ENCODE measurements around the gene ALOX15. TPM values are rescaled to one million over a fixed set of nuclear protein-coding genes. Genes with fewer than 3 reads are reported as not detected.

ALOX15 gene
- total and polyA plus RNA-seq, 4 donors = not detected

DNA sequence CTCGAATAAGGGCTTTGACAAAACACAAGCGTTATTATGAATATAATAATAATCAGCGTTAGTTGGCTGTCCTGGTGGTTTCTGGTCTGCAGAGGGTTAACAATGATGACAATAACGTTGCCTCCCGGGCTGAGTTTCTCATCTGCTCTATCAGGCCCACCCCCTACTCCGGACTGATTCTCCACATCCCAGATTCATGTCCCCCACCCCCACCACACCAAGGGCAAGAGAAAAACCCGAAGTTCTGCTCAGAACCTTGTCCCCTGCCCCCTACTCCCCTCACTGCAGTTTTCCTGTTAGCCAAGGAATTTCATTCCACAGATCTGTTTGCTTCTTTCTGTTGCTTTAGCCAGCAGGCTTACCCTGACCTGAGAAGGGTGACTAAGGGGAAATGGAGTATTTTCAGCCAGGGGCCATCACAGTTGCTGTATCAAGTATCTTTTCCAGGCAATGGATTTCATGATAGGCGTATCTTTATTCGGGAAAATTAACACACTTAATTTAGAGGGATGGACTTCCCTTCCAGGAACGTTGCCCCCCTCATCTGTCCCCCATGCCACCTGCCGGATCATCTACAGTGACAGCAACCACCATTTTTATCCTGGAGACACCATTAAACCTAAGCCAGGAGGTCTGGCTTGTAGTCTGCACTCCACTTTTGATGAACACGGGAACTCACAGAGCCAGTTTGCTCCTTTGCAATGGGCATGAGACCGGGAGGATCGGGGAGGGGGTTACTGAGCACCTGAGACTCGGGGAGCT, 23.7 kb downstream of the ALOX15 start:
- H3K9me3 ChIP-seq (ENCODE audit: control insufficient read depth, low read length) = peaks cover 5% of the 10 kb centered on the region
- no peak overlapping the region for H3K4me3 ChIP-seq (ENCODE audit: low read length in 2 of 2)
- no peaks in the 10 kb centered on the region for H3K4me1 ChIP-seq (ENCODE audit: control insufficient read depth in 1 of 2, insufficient read depth in 2 of 2, low read length in 2 of 2)
- ATAC-seq (ENCODE audit: low FRiP score) = no peak
- intact Hi-C loops (cut with DNase I) = no loop called here
- no peaks in the 10 kb centered on the region for H3K36me3 ChIP-seq (ENCODE audit: control insufficient read depth in 1 of 2, insufficient read depth in 2 of 2, low read length in 1 of 2)
- peak in 1 of 2 donors; percentile 30 for DNase-seq
- no peak overlapping the region for H3K27ac ChIP-seq (ENCODE audit: low read depth in 1 of 2, low read length in 2 of 2)
- 56% methylated on average over 15 of the region's 15 CpGs for WGBS, 2 donors
- no peaks in the 10 kb centered on the region for H3K27me3 ChIP-seq (ENCODE audit: control insufficient read depth in 1 of 2, insufficient read depth in 2 of 2, low read length in 1 of 2)

- DNase-seq (peak in 1 of 2 donors; percentile 56), ATAC-seq (ENCODE audit: low FRiP score) (no peak)
- intact Hi-C loops (cut with DNase I) = no loop called here
- H3K4me1 ChIP-seq (ENCODE audit: control insufficient read depth in 1 of 2, insufficient read depth in 2 of 2, low read length in 2 of 2) = no peaks in the 10 kb centered on the region
- WGBS, 2 donors = 78 to 81% methylated on average over 17 of the region's 17 CpGs
- H3K27ac ChIP-seq (ENCODE audit: low read depth in 1 of 2, low read length in 2 of 2) = no peak overlapping the region
- H3K9me3 ChIP-seq (ENCODE audit: control insufficient read depth, low read length) = peaks cover 5% of the 10 kb centered on the region
- no peaks in the 10 kb centered on the region for H3K36me3 ChIP-seq (ENCODE audit: control insufficient read depth in 1 of 2, insufficient read depth in 2 of 2, low read length in 1 of 2)
- H3K27me3 ChIP-seq (ENCODE audit: control insufficient read depth in 1 of 2, insufficient read depth in 2 of 2, low read length in 1 of 2) = no peaks in the 10 kb centered on the region
- no peak overlapping the region for H3K4me3 ChIP-seq (ENCODE audit: low read length in 2 of 2)
Observed at GRCh38 chr17:4617090-4617489, 24.4 kb downstream of the ALOX15 start.

DNA sequence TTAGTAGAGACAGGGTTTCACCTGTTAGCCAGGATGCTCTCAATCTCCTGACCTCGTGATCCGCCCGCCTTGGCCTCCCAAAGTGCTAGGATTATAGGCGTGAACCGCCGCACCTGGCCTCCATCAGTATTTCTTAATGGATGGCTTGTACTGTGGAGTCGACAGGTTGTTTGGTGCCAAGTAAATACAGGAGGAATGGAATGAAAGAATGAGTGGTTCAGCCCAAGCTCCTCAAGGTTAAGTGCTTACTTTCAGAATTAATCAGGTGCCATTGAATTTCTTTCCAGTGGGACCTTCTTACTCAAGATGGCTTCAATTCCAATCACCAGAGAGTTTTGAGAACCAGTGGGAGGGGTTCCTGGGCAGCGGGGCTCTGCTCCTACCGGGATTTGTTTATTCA, 25.0 kb downstream of the ALOX15 start:
- intact Hi-C loops (cut with DNase I) = no loop called here
- H3K36me3 ChIP-seq (ENCODE audit: control insufficient read depth in 1 of 2, insufficient read depth in 2 of 2, low read length in 1 of 2) = no peaks in the 10 kb centered on the region
- ATAC-seq (ENCODE audit: low FRiP score) (no peak), DNase-seq (peak in 1 of 2 donors; percentile 22)
- no peaks in the 10 kb centered on the region for H3K27me3 ChIP-seq (ENCODE audit: control insufficient read depth in 1 of 2, insufficient read depth in 2 of 2, low read length in 1 of 2)
- peaks cover 1% of the 10 kb centered on the region for H3K9me3 ChIP-seq (ENCODE audit: control insufficient read depth, low read length)
- 70 to 73% methylated on average over 9 of the region's 9 CpGs for WGBS, 2 donors
- H3K27ac ChIP-seq (ENCODE audit: low read depth in 1 of 2, low read length in 2 of 2) = no peak overlapping the region
- no peak overlapping the region for H3K4me3 ChIP-seq (ENCODE audit: low read length in 2 of 2)
- no peaks in the 10 kb centered on the region for H3K4me1 ChIP-seq (ENCODE audit: control insufficient read depth in 1 of 2, insufficient read depth in 2 of 2, low read length in 2 of 2)

DNA sequence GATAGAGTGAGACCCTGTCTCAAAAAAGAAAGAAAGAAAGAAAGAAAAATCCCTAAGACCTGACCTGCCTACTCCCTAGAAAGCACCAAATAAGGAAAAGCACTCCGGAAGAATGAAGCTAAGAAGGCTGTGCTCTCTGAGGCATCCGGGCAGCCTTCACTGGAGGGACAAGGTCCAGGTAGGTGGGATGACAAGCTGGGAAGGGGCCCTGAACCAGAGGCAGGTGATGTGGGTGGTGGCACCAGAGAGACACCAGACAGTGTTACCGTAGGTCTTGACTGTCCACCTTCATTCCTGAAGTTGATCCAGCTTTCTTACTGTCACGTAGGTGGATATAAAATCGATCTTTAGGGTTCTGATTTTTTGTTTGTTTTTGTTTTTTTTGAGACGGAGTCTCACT, 30.8 kb downstream of the ALOX15 start:
- no peak for DNase-seq
- intact Hi-C loops (cut with DNase I) = no loop called here
- H3K27me3 ChIP-seq (ENCODE audit: control insufficient read depth in 1 of 2, insufficient read depth in 2 of 2, low read length in 1 of 2) = no peaks in the 10 kb centered on the region
- no peaks in the 10 kb centered on the region for H3K36me3 ChIP-seq (ENCODE audit: control insufficient read depth in 1 of 2, insufficient read depth in 2 of 2, low read length in 1 of 2)
- WGBS, 2 donors = 73 to 76% methylated on average over 6 of the region's 6 CpGs
- H3K9me3 ChIP-seq (ENCODE audit: control insufficient read depth, low read length) = no peaks in the 10 kb centered on the region
- no peak for ATAC-seq (ENCODE audit: low FRiP score)
- no peak overlapping the region for H3K4me3 ChIP-seq (ENCODE audit: low read length in 2 of 2)
- H3K4me1 ChIP-seq (ENCODE audit: control insufficient read depth in 1 of 2, insufficient read depth in 2 of 2, low read length in 2 of 2) = no peaks in the 10 kb centered on the region
- no peak overlapping the region for H3K27ac ChIP-seq (ENCODE audit: low read depth in 1 of 2, low read length in 2 of 2)

- ATAC-seq (ENCODE audit: low FRiP score) = no peak
- 91 to 96% methylated on average over 5 of the region's 5 CpGs for WGBS, 2 donors
Observed at GRCh38 chr17:4610162-4610561, 31.3 kb downstream of the ALOX15 start.

DNA sequence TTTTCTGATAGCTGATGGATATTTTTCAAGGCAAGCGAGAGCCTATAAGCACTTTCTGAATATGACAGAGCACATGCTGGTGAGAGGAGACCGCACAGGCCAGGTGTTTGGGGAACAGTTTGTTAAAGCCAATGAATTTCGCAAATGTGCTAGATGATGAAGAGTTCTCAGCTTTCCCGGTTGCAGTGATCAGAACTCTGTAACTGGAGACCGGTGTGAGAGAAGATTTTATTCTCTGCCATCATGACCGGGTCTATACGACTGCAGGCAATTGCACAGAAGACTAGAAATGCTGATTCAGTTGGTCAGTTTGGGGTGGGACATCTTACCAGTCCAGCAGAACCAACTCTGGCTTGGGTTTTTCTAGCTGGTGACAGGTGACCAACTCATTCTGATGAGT, 31.7 kb downstream of the ALOX15 start:
- no peaks in the 10 kb centered on the region for H3K27me3 ChIP-seq (ENCODE audit: control insufficient read depth in 1 of 2, insufficient read depth in 2 of 2, low read length in 1 of 2)
- 92 to 93% methylated on average over 7 of the region's 7 CpGs for WGBS, 2 donors
- intact Hi-C loops (cut with DNase I) = no loop called here
- H3K4me3 ChIP-seq (ENCODE audit: low read length in 2 of 2) = no peak overlapping the region
- DNase-seq (peak in 1 of 2 donors; percentile 21), ATAC-seq (ENCODE audit: low FRiP score) (no peak)
- H3K36me3 ChIP-seq (ENCODE audit: control insufficient read depth in 1 of 2, insufficient read depth in 2 of 2, low read length in 1 of 2) = no peaks in the 10 kb centered on the region
- H3K27ac ChIP-seq (ENCODE audit: low read depth in 1 of 2, low read length in 2 of 2) = no peak overlapping the region
- H3K4me1 ChIP-seq (ENCODE audit: control insufficient read depth in 1 of 2, insufficient read depth in 2 of 2, low read length in 2 of 2) = no peaks in the 10 kb centered on the region
- H3K9me3 ChIP-seq (ENCODE audit: control insufficient read depth, low read length) = no peaks in the 10 kb centered on the region

More at GRCh38 chr17:4610162-4610561, 31.3 kb downstream of the ALOX15 start:
- Histone ChIP-seq H3K9me3 (ENCODE audit: control insufficient read depth, low read length) (no peaks in the 10 kb centered on the region), H3K36me3 (ENCODE audit: control insufficient read depth in 1 of 2, insufficient read depth in 2 of 2, low read length in 1 of 2) (no peaks in the 10 kb centered on the region), H3K4me3 (ENCODE audit: low read length in 2 of 2) (no peak overlapping the region), H3K4me1 (ENCODE audit: control insufficient read depth in 1 of 2, insufficient read depth in 2 of 2, low read length in 2 of 2) (no peaks in the 10 kb centered on the region), H3K27me3 (ENCODE audit: control insufficient read depth in 1 of 2, insufficient read depth in 2 of 2, low read length in 1 of 2) (no peaks in the 10 kb centered on the region), H3K27ac (ENCODE audit: low read depth in 1 of 2, low read length in 2 of 2) (no peak overlapping the region)
- intact Hi-C loops (cut with DNase I) = no loop called here
- no peak for DNase-seq

DNA sequence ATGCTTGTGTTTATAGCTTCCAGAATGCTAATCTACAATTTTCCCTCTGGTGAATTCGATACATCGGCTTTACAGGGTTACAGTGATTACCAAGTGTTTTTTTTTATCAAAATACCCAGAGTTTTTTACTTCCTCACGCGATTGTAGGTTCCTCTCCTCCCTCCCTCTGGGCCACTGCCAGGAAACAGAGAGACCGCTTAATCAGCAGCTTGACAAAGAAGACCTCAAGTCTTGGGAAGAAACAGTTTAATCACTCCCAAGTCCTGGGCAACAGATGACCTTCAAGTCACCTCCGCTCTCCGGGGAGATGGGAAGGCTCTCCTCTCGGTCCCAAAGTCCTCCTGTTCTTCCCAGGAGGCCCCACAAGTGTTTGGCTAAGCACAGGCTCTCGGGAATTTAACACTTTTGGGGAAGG, 33.7 kb downstream of the ALOX15 start:
- no peaks in the 10 kb centered on the region for H3K27me3 ChIP-seq (ENCODE audit: control insufficient read depth in 1 of 2, insufficient read depth in 2 of 2, low read length in 1 of 2)
- no peak overlapping the region for H3K27ac ChIP-seq (ENCODE audit: low read depth in 1 of 2, low read length in 2 of 2)
- 4 to 5% methylated on average over 9 of the region's 9 CpGs for WGBS, 2 donors
- H3K9me3 ChIP-seq (ENCODE audit: control insufficient read depth, low read length) = no peaks in the 10 kb centered on the region
- H3K4me3 ChIP-seq (ENCODE audit: low read length in 2 of 2) = no peak overlapping the region
- intact Hi-C loops (cut with DNase I) = no loop called here
- no peaks in the 10 kb centered on the region for H3K4me1 ChIP-seq (ENCODE audit: control insufficient read depth in 1 of 2, insufficient read depth in 2 of 2, low read length in 2 of 2)
- ATAC-seq (ENCODE audit: low FRiP score) = peak; percentile 11
- DNase-seq = peak; percentile 80 to 89
- no peaks in the 10 kb centered on the region for H3K36me3 ChIP-seq (ENCODE audit: control insufficient read depth in 1 of 2, insufficient read depth in 2 of 2, low read length in 1 of 2)

- Histone ChIP-seq H3K4me1 (ENCODE audit: control insufficient read depth in 1 of 2, insufficient read depth in 2 of 2, low read length in 2 of 2) (no peaks in the 10 kb centered on the region), H3K36me3 (ENCODE audit: control insufficient read depth in 1 of 2, insufficient read depth in 2 of 2, low read length in 1 of 2) (no peaks in the 10 kb centered on the region), H3K9me3 (ENCODE audit: control insufficient read depth, low read length) (no peaks in the 10 kb centered on the region), H3K4me3 (ENCODE audit: low read length in 2 of 2) (no peak overlapping the region), H3K27ac (ENCODE audit: low read depth in 1 of 2, low read length in 2 of 2) (no peak overlapping the region), H3K27me3 (ENCODE audit: control insufficient read depth in 1 of 2, insufficient read depth in 2 of 2, low read length in 1 of 2) (no peaks in the 10 kb centered on the region)
- WGBS, 2 donors = 69% methylated on average over 25 of the region's 25 CpGs
- ATAC-seq (ENCODE audit: low FRiP score) (peak; percentile 46), DNase-seq (peak in 1 of 2 donors; percentile 56)
- intact Hi-C loops (cut with DNase I) = no loop called here
Observed at GRCh38 chr17:4607261-4607741, 34.2 kb downstream of the ALOX15 start.

- Histone ChIP-seq H3K4me3 (ENCODE audit: low read length in 2 of 2) (no peak overlapping the region), H3K27ac (ENCODE audit: low read depth in 1 of 2, low read length in 2 of 2) (no peak overlapping the region), H3K36me3 (ENCODE audit: control insufficient read depth in 1 of 2, insufficient read depth in 2 of 2, low read length in 1 of 2) (no peaks in the 10 kb centered on the region), H3K27me3 (ENCODE audit: control insufficient read depth in 1 of 2, insufficient read depth in 2 of 2, low read length in 1 of 2) (no peaks in the 10 kb centered on the region), H3K4me1 (ENCODE audit: control insufficient read depth in 1 of 2, insufficient read depth in 2 of 2, low read length in 2 of 2) (no peaks in the 10 kb centered on the region), H3K9me3 (ENCODE audit: control insufficient read depth, low read length) (no peaks in the 10 kb centered on the region)
- ATAC-seq (ENCODE audit: low FRiP score) (no peak), DNase-seq (peak in 1 of 2 donors; percentile 49)
- intact Hi-C loops (cut with DNase I) = no loop called here
- 80 to 83% methylated on average over 12 of the region's 12 CpGs for WGBS, 2 donors
Observed at GRCh38 chr17:4605826-4606225, 35.7 kb downstream of the ALOX15 start.

Data from aorta (tissue), 5 donors.